ENCODE measurements around the gene TBC1D8B. TPM values are rescaled to one million over a fixed set of nuclear protein-coding genes. Genes with fewer than 3 reads are reported as not detected.
"Not testable (repeated sequence)": the region's sequence is repeated elsewhere in the genome, so short reads cannot be mapped to it uniquely, and the experiment has no call there.

The TBC1D8B gene
- total and polyA plus RNA-seq, 7 experiments from 2014 or later: 0.24 to 2.1 (median 0.58) TPM

GRCh38 chrX:106863697-106864096 is 61.2 kb downstream of the TBC1D8B start:
- Histone ChIP-seq H3K4me1 (ENCODE audit: control insufficient read depth in 2 of 2, insufficient read depth in 2 of 2, low read length in 2 of 2) (no peaks in the 10 kb centered on the region), H3K27ac (ENCODE audit: low read depth, low read length) (no peak overlapping the region), H3K27me3 (ENCODE audit: control insufficient read depth in 2 of 2, insufficient read depth in 2 of 2, low read length in 2 of 2) (no peaks in the 10 kb centered on the region), H3K4me3 (ENCODE audit: low read length) (no peak overlapping the region), H3K36me3 (ENCODE audit: control insufficient read depth in 2 of 3, insufficient read depth in 3 of 3, low read length in 3 of 3) (no peaks in the 10 kb centered on the region), H3K9me3 (ENCODE audit: control insufficient read depth in 2 of 3, low read length in 3 of 3) (no peaks in the 10 kb centered on the region)
- DNase-seq (no peak), ATAC-seq (no peak)
- H3K4me3 Mint-ChIP-seq: no peak overlapping the region
- ChIA-PET CTCF (no interaction called here), POLR2A (no interaction called here)
- intact Hi-C loops (cut with micrococcal nuclease): no loop called here
- peaks cover 0 to 9% (median 0%) of the 10 kb centered on the region in 5 donors for H3K27me3 Mint-ChIP-seq
- peaks cover 0 to 7% (median 2%) of the 10 kb centered on the region in 11 donors for H3K9me3 Mint-ChIP-seq
- no peaks in the 10 kb centered on the region for H3K4me1 Mint-ChIP-seq
- H3K27ac Mint-ChIP-seq: no peak overlapping the region
- H3K36me3 Mint-ChIP-seq: no peaks in the 10 kb centered on the region

- H3K27me3 ChIP-seq (ENCODE audit: control insufficient read depth in 2 of 2, insufficient read depth in 2 of 2, low read length in 2 of 2); H3K27me3 Mint-ChIP-seq; CTCF ChIA-PET; H3K36me3 Mint-ChIP-seq; H3K4me3 ChIP-seq (ENCODE audit: low read length); H3K9me3 ChIP-seq (ENCODE audit: control insufficient read depth in 2 of 3, low read length in 3 of 3); H3K36me3 ChIP-seq (ENCODE audit: control insufficient read depth in 2 of 3, insufficient read depth in 3 of 3, low read length in 3 of 3); H3K9me3 Mint-ChIP-seq; H3K4me3 Mint-ChIP-seq; POLR2A ChIA-PET; H3K4me1 Mint-ChIP-seq; ATAC-seq; H3K27ac Mint-ChIP-seq; H3K4me1 ChIP-seq (ENCODE audit: control insufficient read depth in 2 of 2, insufficient read depth in 2 of 2, low read length in 2 of 2); H3K27ac ChIP-seq (ENCODE audit: low read depth, low read length); DNase-seq: not testable (repeated sequence)
- intact Hi-C loops (cut with micrococcal nuclease): loop anchor here (5.0 to 10.0 kb wide), 3 partner anchors 388 to 1200 kb away; no protein-coding TSS in a partner anchor
These were observed 70.3 kb downstream of the TBC1D8B start for GRCh38 chrX:106872796-106873195.

- intact Hi-C loops (cut with micrococcal nuclease): loop anchor here (1.0 to 10.0 kb wide), 4 partner anchors 389 to 1198 kb away; no protein-coding TSS in a partner anchor
- no peak for ATAC-seq
- Histone ChIP-seq H3K4me1 (ENCODE audit: control insufficient read depth in 2 of 2, insufficient read depth in 2 of 2, low read length in 2 of 2) (no peaks in the 10 kb centered on the region), H3K27ac (ENCODE audit: low read depth, low read length) (no peak overlapping the region), H3K4me3 (ENCODE audit: low read length) (no peak overlapping the region), H3K27me3 (ENCODE audit: control insufficient read depth in 2 of 2, insufficient read depth in 2 of 2, low read length in 2 of 2) (no peaks in the 10 kb centered on the region), H3K9me3 (ENCODE audit: control insufficient read depth in 2 of 3, low read length in 3 of 3) (no peaks in the 10 kb centered on the region), H3K36me3 (ENCODE audit: control insufficient read depth in 2 of 3, insufficient read depth in 3 of 3, low read length in 3 of 3) (no peaks in the 10 kb centered on the region)
- no peak overlapping the region for H3K4me3 Mint-ChIP-seq
- peaks cover 0 to 9% (median 3%) of the 10 kb centered on the region in 5 donors for H3K27me3 Mint-ChIP-seq
- H3K27ac Mint-ChIP-seq: no peak overlapping the region
- no peaks in the 10 kb centered on the region for H3K4me1 Mint-ChIP-seq
- H3K9me3 Mint-ChIP-seq: no peaks in the 10 kb centered on the region
- H3K36me3 Mint-ChIP-seq: no peaks in the 10 kb centered on the region
- DNase-seq: peak in 4 of 9 donors; percentile 14 to 22 (median 21)
- POLR2A ChIA-PET: no interaction called here
- CTCF ChIA-PET: interaction anchor here (0.5 to 1.0 kb wide), 4 partner anchors 24 to 922 kb away, joined by 3 to 5 read pairs (median 4); partner anchors contain the start of gene NCBP2L
These were observed 71.6 kb downstream of the TBC1D8B start for GRCh38 chrX:106874075-106874474.

GRCh38 chrX:106875151-106875550 is 72.7 kb downstream of the TBC1D8B start:
- Histone ChIP-seq H3K4me1 (ENCODE audit: control insufficient read depth in 2 of 2, insufficient read depth in 2 of 2, low read length in 2 of 2) (no peaks in the 10 kb centered on the region), H3K9me3 (ENCODE audit: control insufficient read depth in 2 of 3, low read length in 3 of 3) (no peaks in the 10 kb centered on the region), H3K27me3 (ENCODE audit: control insufficient read depth in 2 of 2, insufficient read depth in 2 of 2, low read length in 2 of 2) (no peaks in the 10 kb centered on the region), H3K4me3 (ENCODE audit: low read length) (no peak overlapping the region), H3K36me3 (ENCODE audit: control insufficient read depth in 2 of 3, insufficient read depth in 3 of 3, low read length in 3 of 3) (no peaks in the 10 kb centered on the region), H3K27ac (ENCODE audit: low read depth, low read length) (no peak overlapping the region)
- Mint-ChIP-seq H3K4me3 (no peak overlapping the region), H3K27ac (no peak overlapping the region), H3K27me3 (peaks cover under 1 to 20% (median 13%) of the 10 kb centered on the region in 5 donors), H3K4me1 (no peaks in the 10 kb centered on the region), H3K9me3 (no peaks in the 10 kb centered on the region), H3K36me3 (no peaks in the 10 kb centered on the region)
- ChIA-PET CTCF (interaction anchor here (0.6 to 1.4 kb wide), 3 partner anchors 9 to 127 kb away, joined by 3 to 5 read pairs (median 4); no protein-coding TSS in a partner anchor), POLR2A (no interaction called here)
- ATAC-seq (no peak), DNase-seq (no peak)
- intact Hi-C loops (cut with micrococcal nuclease): loop anchor here in 1 of 2 donors (10.0 kb wide), 1 partner anchor 390 kb away; no protein-coding TSS in a partner anchor

- intact Hi-C loops (cut with micrococcal nuclease): no loop called here
- Mint-ChIP-seq H3K27ac (no peak overlapping the region), H3K4me3 (no peak overlapping the region), H3K4me1 (no peaks in the 10 kb centered on the region), H3K9me3 (no peaks in the 10 kb centered on the region), H3K27me3 (peaks cover 0 to 12% (median 0%) of the 10 kb centered on the region in 5 donors), H3K36me3 (no peaks in the 10 kb centered on the region)
- Histone ChIP-seq H3K36me3 (ENCODE audit: control insufficient read depth in 2 of 3, insufficient read depth in 3 of 3, low read length in 3 of 3) (no peaks in the 10 kb centered on the region), H3K27me3 (ENCODE audit: control insufficient read depth in 2 of 2, insufficient read depth in 2 of 2, low read length in 2 of 2) (no peaks in the 10 kb centered on the region), H3K9me3 (ENCODE audit: control insufficient read depth in 2 of 3, low read length in 3 of 3) (no peaks in the 10 kb centered on the region), H3K4me3 (ENCODE audit: low read length) (no peak overlapping the region), H3K4me1 (ENCODE audit: control insufficient read depth in 2 of 2, insufficient read depth in 2 of 2, low read length in 2 of 2) (no peaks in the 10 kb centered on the region), H3K27ac (ENCODE audit: low read depth, low read length) (no peak overlapping the region)
- ChIA-PET POLR2A (no interaction called here), CTCF (no interaction called here)
- no peak for ATAC-seq
- DNase-seq: no peak
These were observed 87.0 kb downstream of the TBC1D8B start for GRCh38 chrX:106889468-106889867.

- POLR2A ChIA-PET: no interaction called here
- H3K4me3 Mint-ChIP-seq: no peak overlapping the region
These were observed 89.4 kb downstream of the TBC1D8B start for GRCh38 chrX:106891762-106892460.

More at GRCh38 chrX:106891762-106892460, 89.4 kb downstream of the TBC1D8B start:
- Mint-ChIP-seq H3K4me1 (no peaks in the 10 kb centered on the region), H3K9me3 (no peaks in the 10 kb centered on the region), H3K36me3 (no peaks in the 10 kb centered on the region), H3K27ac (no peak overlapping the region), H3K27me3 (peaks cover 0 to 9% (median 0%) of the 10 kb centered on the region in 5 donors)
- no peak for DNase-seq
- Histone ChIP-seq H3K27ac (ENCODE audit: low read depth, low read length) (no peak overlapping the region), H3K27me3 (ENCODE audit: control insufficient read depth in 2 of 2, insufficient read depth in 2 of 2, low read length in 2 of 2) (no peaks in the 10 kb centered on the region), H3K4me3 (ENCODE audit: low read length) (no peak overlapping the region), H3K9me3 (ENCODE audit: control insufficient read depth in 2 of 3, low read length in 3 of 3) (no peaks in the 10 kb centered on the region), H3K4me1 (ENCODE audit: control insufficient read depth in 2 of 2, insufficient read depth in 2 of 2, low read length in 2 of 2) (no peaks in the 10 kb centered on the region), H3K36me3 (ENCODE audit: control insufficient read depth in 2 of 3, insufficient read depth in 3 of 3, low read length in 3 of 3) (no peaks in the 10 kb centered on the region)
- CTCF ChIA-PET: no interaction called here
- no peak for ATAC-seq
- intact Hi-C loops (cut with micrococcal nuclease): loop anchor here in 1 of 2 donors (10.0 kb wide), 2 partner anchors 133 to 433 kb away; no protein-coding TSS in a partner anchor

Data from naive thymus-derived CD4-positive, alpha-beta T cell (primary cell).